ENCODE data around the gene SMAD5.

DNA sequence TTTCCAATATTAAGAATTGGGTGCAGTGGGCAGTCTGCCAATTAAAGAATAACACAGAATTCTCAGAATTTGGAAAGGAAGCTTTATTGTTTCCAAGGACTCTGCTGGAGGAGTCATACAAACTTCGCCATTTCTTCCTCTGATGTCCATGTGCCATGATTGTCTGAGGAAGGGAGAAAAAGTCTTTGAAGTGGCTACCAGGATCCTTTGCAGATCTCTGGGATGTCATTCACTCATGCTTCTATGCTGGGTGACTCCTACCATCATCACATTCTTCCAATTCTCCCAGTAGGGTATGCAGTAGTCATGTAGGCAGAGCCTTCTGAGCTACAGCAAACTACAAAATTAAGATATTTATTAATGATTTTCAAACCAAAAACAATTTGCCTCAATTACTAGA, 3.2 kb upstream of the SMAD5 start:
- TF ChIP-seq KLF9 (CRISPR knock-in tag; IDR thresholded peaks at IDR 0.05; ENCODE audit: low read depth) (no peak), ZNF546 (CRISPR knock-in tag; conservative IDR thresholded peaks at IDR 0.05) (no peak), ZNF24 (IDR thresholded peaks at IDR 0.05) (no peak), SMC3 (IDR thresholded peaks at IDR 0.05; ENCODE audit: low read length) (no peak), TAF15 (IDR thresholded peaks at IDR 0.05; ENCODE audit: low read depth, low read length, poor library complexity, severe bottlenecking) (no peak), ZNF354B (CRISPR knock-in tag; IDR thresholded peaks at IDR 0.05) (no peak), RNF2 (conservative IDR thresholded peaks at IDR 0.05; ENCODE audit: low read depth) (no peak)

All from HepG2 (cell line).